H1 (cell line): ENCODE measurements around the gene PGLYRP2.

Experiments
- CREB1 ChIP-seq: IDR thresholded peaks from 2 replicates; pipeline ENCODE4 v1.6.1; 2012; ENCODE audit warnings: inconsistent platforms
- HDAC6 ChIP-seq: IDR thresholded peaks from one replicate; pipeline ENCODE4 v1.7.1; 2012; ENCODE audit warnings: low read depth, mild to moderate bottlenecking, inconsistent platforms, low read length, moderate library complexity
- TF ChIP-seq, protein P1 (sequence below): IDR thresholded peaks from 2 replicates; pipeline ENCODE4 v1.6.1; 2011; ENCODE audit warnings: low read depth, mild to moderate bottlenecking, low read length; ENCODE audit not compliant: insufficient read depth

DNA sequence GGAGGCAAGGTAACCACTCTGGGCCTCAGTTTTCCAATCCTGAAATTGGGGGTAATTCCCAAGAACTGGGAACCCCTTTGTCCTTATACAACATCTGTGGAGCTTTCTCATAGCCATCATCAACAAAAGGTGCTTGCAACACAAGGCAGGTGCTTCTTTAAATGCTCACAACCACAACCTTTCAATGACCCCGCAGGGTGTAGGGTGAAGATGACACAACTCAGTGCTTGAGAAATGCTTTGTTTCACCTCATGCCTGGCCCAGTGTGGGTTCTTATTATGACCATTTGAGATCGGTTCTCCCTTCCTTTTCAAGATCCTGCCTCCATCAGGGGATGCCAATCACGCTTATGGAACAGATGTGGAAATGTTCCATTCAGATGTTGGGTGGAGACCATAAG, 38.0 kb downstream of the PGLYRP2 start:
- TF ChIP-seq HDAC6 (no peak), CREB1 (no peak)
- TF ChIP-seq, protein P1, sequence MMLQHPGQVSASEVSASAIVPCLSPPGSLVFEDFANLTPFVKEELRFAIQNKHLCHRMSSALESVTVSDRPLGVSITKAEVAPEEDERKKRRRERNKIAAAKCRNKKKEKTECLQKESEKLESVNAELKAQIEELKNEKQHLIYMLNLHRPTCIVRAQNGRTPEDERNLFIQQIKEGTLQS: no peak
